HFF-Myc (cell line): ENCODE data around the gene ZCCHC24.

ENCODE experiments used
- DNase-seq: peaks from one replicate; pipeline ENCODE4 v3.0.0-alpha.2; 2011; ENCODE audit warnings: low read depth; ENCODE audit errors: extremely low read depth
- H3K4me3 ChIP-seq: replicated peaks from 2 replicates; pipeline ENCODE4 v1.5.1; 2011; ENCODE audit warnings: low read depth, mild to moderate bottlenecking, control low read depth, low read length
- TF ChIP-seq, protein P1 (sequence below): IDR thresholded peaks from 2 replicates; pipeline ENCODE4 v1.5.1; 2012; ENCODE audit warnings: mild to moderate bottlenecking, low read depth, low read length, control low read depth; ENCODE audit errors: missing control alignments

ZCCHC24 gene

DNA sequence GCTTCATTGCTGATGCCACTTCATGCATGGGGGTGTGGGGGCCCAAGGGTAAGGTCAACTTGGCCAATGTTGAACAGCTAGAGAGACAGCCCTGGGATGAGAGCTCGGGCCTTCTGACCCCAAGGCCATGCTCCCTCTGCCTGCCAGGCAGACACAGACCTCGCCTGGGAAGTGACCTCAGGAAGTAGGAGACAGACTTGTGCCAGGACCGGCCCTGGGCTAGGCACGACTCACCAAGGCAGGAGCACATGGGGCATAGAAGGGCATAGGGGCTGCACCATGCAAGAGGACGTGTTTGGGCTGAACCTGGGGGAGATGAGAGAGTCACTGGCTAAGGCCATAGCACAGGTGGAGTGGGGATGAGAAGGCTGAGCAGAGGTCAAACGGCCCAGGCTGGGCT, 27.1 kb downstream of the ZCCHC24 start:
- no peak overlapping the region for H3K4me3 ChIP-seq
- TF ChIP-seq, protein P1, sequence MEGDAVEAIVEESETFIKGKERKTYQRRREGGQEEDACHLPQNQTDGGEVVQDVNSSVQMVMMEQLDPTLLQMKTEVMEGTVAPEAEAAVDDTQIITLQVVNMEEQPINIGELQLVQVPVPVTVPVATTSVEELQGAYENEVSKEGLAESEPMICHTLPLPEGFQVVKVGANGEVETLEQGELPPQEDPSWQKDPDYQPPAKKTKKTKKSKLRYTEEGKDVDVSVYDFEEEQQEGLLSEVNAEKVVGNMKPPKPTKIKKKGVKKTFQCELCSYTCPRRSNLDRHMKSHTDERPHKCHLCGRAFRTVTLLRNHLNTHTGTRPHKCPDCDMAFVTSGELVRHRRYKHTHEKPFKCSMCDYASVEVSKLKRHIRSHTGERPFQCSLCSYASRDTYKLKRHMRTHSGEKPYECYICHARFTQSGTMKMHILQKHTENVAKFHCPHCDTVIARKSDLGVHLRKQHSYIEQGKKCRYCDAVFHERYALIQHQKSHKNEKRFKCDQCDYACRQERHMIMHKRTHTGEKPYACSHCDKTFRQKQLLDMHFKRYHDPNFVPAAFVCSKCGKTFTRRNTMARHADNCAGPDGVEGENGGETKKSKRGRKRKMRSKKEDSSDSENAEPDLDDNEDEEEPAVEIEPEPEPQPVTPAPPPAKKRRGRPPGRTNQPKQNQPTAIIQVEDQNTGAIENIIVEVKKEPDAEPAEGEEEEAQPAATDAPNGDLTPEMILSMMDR = no peak
- no peak for DNase-seq

DNA sequence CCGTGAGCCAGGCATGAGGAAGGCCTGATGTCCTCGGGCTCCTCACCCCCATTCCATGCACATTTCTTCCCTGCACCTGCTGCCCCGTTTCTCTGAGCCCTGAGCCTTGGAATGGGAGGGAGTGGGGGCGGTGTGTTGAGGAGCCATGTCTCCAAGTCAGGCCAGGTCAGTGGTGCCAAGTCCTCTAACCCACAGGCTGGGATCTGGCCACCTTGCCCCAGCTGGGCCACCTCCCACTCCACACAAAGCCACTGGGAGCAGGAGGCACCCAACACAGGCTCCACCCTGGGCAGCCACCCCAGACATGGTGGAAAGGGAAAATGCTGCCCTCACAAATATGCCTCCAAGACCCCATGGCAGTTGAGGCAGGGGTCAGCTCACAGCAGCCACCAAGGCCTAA, 27.7 kb downstream of the ZCCHC24 start:
- DNase-seq = no peak
- H3K4me3 ChIP-seq = no peak overlapping the region
- TF ChIP-seq, protein P1 = no peak

DNA sequence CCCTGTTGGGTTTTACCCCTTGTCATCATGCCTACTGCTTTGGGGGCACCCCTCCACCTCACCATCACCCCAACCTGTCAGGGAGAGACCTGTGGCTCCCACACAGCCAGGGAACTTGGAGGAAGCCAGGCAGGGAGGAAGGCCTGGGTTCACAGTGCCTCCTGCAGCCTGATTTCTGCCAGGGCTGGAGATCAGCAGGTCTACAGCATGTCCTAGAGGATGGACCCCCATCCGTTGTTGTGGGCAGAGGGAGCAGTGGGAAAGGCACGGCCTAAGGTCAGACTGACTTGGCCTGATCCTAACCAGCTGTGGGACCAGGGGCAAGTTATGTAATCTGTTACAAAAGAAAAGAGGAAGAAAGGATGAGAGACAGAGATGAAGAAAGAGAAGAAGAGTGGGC, 28.2 kb downstream of the ZCCHC24 start:
- H3K4me3 ChIP-seq = no peak overlapping the region
- DNase-seq = no peak
- TF ChIP-seq, protein P1 = no peak

- H3K4me3 ChIP-seq = no peak overlapping the region
- TF ChIP-seq, protein P1 = no peak
- no peak for DNase-seq
Observed at GRCh38 chr10:79416578-79417255, 28.7 kb downstream of the ZCCHC24 start.

DNA sequence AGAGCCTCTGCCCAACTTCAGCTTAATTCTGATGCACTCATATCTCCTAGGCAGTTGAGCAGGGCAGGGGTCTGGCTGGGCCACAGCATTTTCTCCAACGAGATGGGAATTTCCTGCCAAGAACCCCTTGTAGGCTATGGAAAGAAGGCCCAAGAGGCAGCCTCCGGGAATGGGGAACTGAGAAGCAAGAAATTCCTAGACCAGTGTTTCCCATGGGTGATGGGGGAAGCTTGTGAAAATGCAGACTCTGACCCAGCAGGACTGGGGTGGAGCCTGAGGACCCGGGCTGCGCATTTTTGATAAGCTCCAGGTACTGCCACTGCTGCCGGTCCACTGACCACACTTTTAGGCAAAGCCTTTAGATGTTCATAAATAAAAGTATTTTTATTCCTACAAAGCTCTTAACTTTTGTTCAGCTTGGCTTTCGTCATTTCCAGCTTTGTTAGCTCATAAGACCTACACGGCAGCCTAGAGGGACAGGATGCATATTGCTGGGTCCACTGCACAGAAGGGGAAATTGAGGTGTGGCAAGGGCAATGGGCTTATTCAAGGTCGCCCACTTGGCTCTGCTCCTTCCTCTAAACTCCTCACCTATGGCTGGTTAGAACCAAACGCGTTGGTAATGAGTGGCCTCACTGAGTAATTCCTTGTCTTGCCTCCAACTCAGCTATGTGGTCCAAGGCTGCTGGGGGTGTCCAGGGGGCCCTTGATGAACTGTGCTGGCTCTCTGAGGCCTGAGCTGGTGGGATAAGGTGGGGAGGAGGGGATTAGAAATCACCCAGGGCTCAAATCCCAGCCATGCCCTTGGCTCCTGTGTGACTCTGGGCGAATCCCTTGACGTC, 29.5 kb downstream of the ZCCHC24 start:
- no peak for DNase-seq
- H3K4me3 ChIP-seq = no peak overlapping the region
- TF ChIP-seq, protein P1 = no peak

DNA sequence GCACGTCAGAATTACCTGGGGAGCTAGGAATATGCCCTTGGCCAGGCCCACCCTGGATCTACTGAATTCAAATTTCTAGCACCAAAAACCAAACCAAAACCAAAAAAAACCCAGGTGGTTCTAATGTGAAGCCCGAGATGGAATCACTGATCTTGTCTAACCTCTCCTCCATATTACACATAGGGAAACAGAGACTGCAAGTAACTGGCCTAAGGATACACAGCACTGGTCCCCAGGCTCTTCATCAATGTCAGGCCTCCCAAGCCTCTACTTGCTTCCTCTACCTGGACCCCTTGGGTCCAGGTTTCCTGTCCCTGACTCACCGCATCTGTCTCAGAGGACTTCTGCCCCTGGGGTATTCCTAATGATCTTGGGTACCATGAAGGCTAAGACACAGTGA, 30.7 kb downstream of the ZCCHC24 start:
- TF ChIP-seq, protein P1 = no peak
- DNase-seq = no peak
- no peak overlapping the region for H3K4me3 ChIP-seq
